K562 (cell line): ENCODE measurements around the gene S100A8. TPM values are rescaled to one million over a fixed set of nuclear protein-coding genes. Genes with fewer than 3 reads are reported as not detected.

Experiments
- ATF1 ChIP-seq, 2 experiments: fragments of 450-650 bp in 1 of 2; IDR thresholded peaks; 2 replicates each; pipeline ENCODE4 v1.6.1; 2016; ENCODE audit warnings: missing compliant biosample characterization in 1 of 2, missing genetic modification characterization in 1 of 2
- GABPB2 ChIP-seq: fragments of 250-450 bp; sonication (Bioruptor Pico); conservative IDR thresholded peaks from 2 replicates; pipeline ENCODE4 v1.5.1; 2021; ENCODE audit warnings: mild to moderate bottlenecking
- HDAC6 ChIP-seq: IDR thresholded peaks from 2 replicates; pipeline ENCODE4 v1.6.1; 2012; ENCODE audit warnings: low read depth, mild to moderate bottlenecking, control low read depth, inconsistent platforms, low read length, moderate library complexity
- HDGF ChIP-seq: fragments of 450-650 bp; IDR thresholded peaks from 2 replicates; pipeline ENCODE4 v1.6.1; 2016
- TGIF2 ChIP-seq: sonication (generic); formaldehyde crosslinking; IDR thresholded peaks from 2 replicates; pipeline ENCODE4 v1.8.1; 2022; ENCODE audit warnings: mild to moderate bottlenecking, missing genetic modification reagents, moderate library complexity
- ZNF124 ChIP-seq: sonication (generic); formaldehyde crosslinking; IDR thresholded peaks from 2 replicates; pipeline ENCODE4 v1.8.1; 2022; ENCODE audit warnings: missing genetic modification reagents
- ZNF23 ChIP-seq: fragments of 250-450 bp; sonication (Bioruptor Pico); IDR thresholded peaks from 2 replicates; pipeline ENCODE4 v1.4.0; 2020; ENCODE audit warnings: mild to moderate bottlenecking
- ZNF584 ChIP-seq: fragments of 200-800 bp; sonication (Bioruptor generic); IDR thresholded peaks from 2 replicates; pipeline ENCODE4 v1.6.1; 2016; ENCODE audit warnings: low read depth, mild to moderate bottlenecking, missing genetic modification characterization, missing compliant biosample characterization
- polyA plus RNA-seq, 8 experiments: library from polyadenylated mRNA; depleted of rRNA in 4 of 8; stranded (reverse) in 5 of 8; unstranded in 3 of 8; fragments of >200 nt; fragmentation: Nextera tagmentation in 2 of 8; fragmentation: Illumina TruSeq in 1 of 8; extraction: Ambion mirVana in 2 of 8; extraction: Trizol in 1 of 8; gene quantifications; 2 replicates each; pipeline versions ENCODE4 v1.2.1 to v1.2.3, GENCODE V29; 2011 to 2014; ENCODE audit warnings: inconsistent platforms in 1 of 8, missing spikeins in 1 of 8
- total RNA-seq, 7 experiments: library from RNA; depleted of rRNA in 6 of 7; stranded (reverse); fragments of >200 nt in 6 of 7; fragmentation: Illumina TruSeq in 2 of 7; extraction: Trizol in 2 of 7; gene quantifications; 2 replicates each; pipeline versions ENCODE4 v1.2.1 to v1.2.3, GENCODE V29; 2011 to 2021; ENCODE audit warnings: low replicate concordance in 1 of 7
- TF ChIP-seq, protein P1 (sequence below), 2 experiments: fragments of 450-650 bp; IDR thresholded peaks; 2 replicates each; pipeline ENCODE4 v1.6.1; 2016; ENCODE audit warnings: mild to moderate bottlenecking in 2 of 2, borderline replicate concordance in 1 of 2, low read depth in 1 of 2, moderate library complexity in 1 of 2
- TF ChIP-seq, protein P2 (sequence below): fragments of 450-650 bp; conservative IDR thresholded peaks from 2 replicates; pipeline ENCODE4 v1.6.1; 2016; ENCODE audit warnings: missing genetic modification characterization, low read depth, mild to moderate bottlenecking, control low read depth, missing compliant biosample characterization
- TF ChIP-seq, protein P3 (sequence below), 3 experiments: IDR thresholded peaks in 2 of 3; conservative IDR thresholded peaks in 1 of 3; 2 replicates each; pipeline ENCODE4 v1.5.1; 2011 to 2012; ENCODE audit warnings: low read length in 3 of 3, mild to moderate bottlenecking in 3 of 3, control low read depth in 2 of 3, improper control_type of control experiment in 1 of 3, inconsistent platforms in 1 of 3, low read depth in 1 of 3, mixed read lengths in 1 of 3, moderate library complexity in 1 of 3; ENCODE audit not compliant: insufficient read depth in 2 of 3
- TF ChIP-seq, protein P4 (sequence below): sonication (generic); formaldehyde crosslinking; IDR thresholded peaks from 2 replicates; pipeline ENCODE4 v1.8.1; 2023; ENCODE audit warnings: mild to moderate bottlenecking, missing genetic modification reagents

S100A8 gene
- total and polyA plus RNA-seq, 9 of the 15 experiments (the other 6 are each of a cell fraction or from before 2014, with no cell fraction given): 0.15 to 0.60 TPM; not detected in 7

DNA sequence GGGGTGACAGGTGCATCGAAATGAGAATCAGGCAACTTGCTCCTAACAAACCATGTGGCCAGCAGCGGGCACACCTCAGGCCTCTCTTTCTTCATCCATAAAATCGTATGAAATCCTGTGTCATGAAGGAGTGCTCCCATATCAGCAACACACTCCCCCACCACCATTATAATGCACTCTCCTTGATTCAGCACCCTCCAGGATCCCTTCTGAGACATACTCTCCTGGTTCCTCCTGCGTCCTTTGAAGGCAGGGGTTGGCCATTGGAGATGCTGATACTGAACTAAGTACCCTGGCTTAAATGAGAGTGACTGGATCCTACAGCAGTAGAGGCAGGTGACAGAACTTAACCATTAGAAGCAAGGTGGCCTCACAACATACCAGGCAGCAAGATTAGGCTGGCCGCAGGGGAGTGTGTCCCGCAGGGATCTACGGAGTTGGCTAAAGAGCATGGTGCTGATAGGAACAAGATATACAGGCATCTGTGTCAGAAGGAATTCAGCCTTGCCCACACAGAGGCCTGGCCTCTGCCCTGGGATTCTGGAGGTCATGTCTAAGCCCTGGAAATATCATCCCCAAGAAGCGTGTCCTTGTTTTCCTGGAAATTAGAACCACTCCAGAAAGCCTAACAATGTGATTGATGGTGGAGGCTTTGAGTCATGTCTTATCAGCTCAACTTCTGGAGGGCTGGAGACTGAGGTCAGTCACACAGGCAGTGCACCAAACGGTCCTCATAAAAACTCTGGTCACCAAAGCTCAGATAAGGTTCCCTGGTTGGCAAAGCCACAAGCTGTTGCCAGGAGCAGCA, 42.2 kb upstream of the S100A8 start (continued):
- TF ChIP-seq, protein P1, sequence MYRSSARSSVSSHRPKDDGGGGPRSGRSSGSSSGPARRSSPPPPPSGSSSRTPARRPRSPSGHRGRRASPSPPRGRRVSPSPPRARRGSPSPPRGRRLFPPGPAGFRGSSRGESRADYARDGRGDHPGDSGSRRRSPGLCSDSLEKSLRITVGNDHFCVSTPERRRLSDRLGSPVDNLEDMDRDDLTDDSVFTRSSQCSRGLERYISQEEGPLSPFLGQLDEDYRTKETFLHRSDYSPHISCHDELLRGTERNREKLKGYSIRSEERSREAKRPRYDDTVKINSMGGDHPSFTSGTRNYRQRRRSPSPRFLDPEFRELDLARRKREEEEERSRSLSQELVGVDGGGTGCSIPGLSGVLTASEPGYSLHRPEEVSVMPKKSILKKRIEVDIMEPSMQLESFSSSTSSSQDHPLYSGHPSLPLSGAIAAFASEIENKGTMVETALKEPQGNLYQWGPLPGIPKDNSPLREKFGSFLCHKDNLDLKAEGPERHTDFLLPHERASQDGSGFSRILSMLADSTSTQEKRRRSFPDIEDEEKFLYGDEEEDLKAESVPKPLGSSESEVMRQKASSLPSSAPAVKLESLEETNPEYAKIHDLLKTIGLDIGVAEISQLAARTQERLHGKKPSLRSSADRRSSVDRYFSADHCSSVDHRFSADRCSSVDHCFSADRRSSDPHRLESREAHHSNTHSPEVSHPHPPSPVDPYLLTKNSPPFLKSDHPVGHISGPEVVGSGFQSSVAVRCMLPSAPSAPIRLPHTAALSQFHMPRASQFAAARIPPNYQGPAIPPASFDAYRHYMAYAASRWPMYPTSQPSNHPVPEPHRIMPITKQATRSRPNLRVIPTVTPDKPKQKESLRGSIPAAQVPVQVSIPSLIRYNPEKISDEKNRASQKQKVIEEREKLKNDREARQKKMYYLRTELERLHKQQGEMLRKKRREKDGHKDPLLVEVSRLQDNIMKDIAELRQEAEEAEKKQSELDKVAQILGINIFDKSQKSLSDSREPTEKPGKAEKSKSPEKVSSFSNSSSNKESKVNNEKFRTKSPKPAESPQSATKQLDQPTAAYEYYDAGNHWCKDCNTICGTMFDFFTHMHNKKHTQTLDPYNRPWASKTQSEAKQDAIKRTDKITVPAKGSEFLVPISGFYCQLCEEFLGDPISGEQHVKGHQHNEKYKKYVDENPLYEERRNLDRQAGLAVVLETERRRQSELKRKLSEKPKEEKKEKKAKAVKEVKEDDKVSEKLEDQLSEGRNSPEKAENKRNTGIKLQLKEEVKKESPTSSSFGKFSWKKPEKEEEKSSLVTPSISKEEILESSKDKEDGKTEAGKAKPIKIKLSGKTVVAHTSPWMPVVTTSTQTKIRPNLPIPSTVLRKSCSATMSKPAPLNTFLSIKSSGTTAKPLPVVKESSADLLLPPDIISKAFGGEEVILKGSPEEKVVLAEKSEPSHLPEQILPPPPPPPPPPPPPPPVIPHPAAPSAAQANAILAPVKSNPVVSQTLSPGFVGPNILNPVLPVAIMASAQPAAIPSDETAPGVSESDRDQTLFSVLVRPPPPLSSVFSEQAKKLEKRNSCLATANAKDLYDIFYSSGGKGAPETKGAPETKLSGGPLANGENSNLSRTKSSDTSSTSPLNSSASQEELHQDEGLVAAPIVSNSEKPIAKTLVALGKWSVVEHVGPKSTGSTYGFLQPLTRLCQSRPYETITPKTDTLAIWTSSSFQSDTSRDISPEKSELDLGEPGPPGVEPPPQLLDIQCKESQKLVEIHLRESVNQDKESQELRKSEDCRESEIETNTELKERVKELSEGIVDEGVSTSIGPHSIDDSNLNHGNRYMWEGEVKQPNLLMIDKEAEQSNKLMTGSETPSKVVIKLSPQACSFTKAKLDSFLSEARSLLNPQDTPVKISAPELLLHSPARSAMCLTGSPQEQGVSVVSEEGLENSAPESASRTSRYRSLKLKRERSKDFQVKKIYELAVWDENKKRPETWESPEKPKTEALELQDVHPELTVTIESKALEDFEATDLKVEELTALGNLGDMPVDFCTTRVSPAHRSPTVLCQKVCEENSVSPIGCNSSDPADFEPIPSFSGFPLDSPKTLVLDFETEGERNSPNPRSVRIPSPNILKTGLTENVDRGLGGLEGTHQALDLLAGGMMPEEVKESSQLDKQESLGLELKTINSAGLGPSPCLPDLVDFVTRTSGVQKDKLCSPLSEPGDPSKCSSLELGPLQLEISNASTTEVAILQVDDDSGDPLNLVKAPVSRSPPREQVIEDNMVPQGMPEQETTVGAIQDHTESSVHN (IDR thresholded peaks at IDR 0.05; ENCODE audit: borderline replicate concordance in 1 of 2, low read depth in 1 of 2): no peak
- TF ChIP-seq GABPB2: no peak
- no peak for TF ChIP-seq ZNF23 (CRISPR knock-in tag)
- TF ChIP-seq, protein P2, sequence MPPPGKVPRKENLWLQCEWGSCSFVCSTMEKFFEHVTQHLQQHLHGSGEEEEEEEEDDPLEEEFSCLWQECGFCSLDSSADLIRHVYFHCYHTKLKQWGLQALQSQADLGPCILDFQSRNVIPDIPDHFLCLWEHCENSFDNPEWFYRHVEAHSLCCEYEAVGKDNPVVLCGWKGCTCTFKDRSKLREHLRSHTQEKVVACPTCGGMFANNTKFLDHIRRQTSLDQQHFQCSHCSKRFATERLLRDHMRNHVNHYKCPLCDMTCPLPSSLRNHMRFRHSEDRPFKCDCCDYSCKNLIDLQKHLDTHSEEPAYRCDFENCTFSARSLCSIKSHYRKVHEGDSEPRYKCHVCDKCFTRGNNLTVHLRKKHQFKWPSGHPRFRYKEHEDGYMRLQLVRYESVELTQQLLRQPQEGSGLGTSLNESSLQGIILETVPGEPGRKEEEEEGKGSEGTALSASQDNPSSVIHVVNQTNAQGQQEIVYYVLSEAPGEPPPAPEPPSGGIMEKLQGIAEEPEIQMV (tag): peak; percentile 68
- TF ChIP-seq HDAC6: no peak
- TF ChIP-seq TGIF2 (CRISPR knock-in tag): no peak
- TF ChIP-seq ATF1 (CRISPR knock-in tag; IDR thresholded peaks at IDR 0.05): no peak
- TF ChIP-seq ATF1 (tag; IDR thresholded peaks at IDR 0.05): peak; percentile 57
- TF ChIP-seq, protein P3, sequence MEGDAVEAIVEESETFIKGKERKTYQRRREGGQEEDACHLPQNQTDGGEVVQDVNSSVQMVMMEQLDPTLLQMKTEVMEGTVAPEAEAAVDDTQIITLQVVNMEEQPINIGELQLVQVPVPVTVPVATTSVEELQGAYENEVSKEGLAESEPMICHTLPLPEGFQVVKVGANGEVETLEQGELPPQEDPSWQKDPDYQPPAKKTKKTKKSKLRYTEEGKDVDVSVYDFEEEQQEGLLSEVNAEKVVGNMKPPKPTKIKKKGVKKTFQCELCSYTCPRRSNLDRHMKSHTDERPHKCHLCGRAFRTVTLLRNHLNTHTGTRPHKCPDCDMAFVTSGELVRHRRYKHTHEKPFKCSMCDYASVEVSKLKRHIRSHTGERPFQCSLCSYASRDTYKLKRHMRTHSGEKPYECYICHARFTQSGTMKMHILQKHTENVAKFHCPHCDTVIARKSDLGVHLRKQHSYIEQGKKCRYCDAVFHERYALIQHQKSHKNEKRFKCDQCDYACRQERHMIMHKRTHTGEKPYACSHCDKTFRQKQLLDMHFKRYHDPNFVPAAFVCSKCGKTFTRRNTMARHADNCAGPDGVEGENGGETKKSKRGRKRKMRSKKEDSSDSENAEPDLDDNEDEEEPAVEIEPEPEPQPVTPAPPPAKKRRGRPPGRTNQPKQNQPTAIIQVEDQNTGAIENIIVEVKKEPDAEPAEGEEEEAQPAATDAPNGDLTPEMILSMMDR (IDR thresholded peaks at IDR 0.05 in 2 of 3, conservative IDR thresholded peaks at IDR 0.05 in 1 of 3; ENCODE audit: insufficient read depth in 2 of 3, low read depth in 1 of 3, low read length in 3 of 3): no peak
- TF ChIP-seq ZNF124 (CRISPR knock-in tag): no peak
- peak; percentile 81; the same call in 1 of the 2 replicates for TF ChIP-seq ZNF584 (CRISPR knock-in tag)
- TF ChIP-seq, protein P4, sequence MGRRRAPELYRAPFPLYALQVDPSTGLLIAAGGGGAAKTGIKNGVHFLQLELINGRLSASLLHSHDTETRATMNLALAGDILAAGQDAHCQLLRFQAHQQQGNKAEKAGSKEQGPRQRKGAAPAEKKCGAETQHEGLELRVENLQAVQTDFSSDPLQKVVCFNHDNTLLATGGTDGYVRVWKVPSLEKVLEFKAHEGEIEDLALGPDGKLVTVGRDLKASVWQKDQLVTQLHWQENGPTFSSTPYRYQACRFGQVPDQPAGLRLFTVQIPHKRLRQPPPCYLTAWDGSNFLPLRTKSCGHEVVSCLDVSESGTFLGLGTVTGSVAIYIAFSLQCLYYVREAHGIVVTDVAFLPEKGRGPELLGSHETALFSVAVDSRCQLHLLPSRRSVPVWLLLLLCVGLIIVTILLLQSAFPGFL: no peak
- no peak for TF ChIP-seq HDGF
